ENCODE measurements around the gene RAB34. TPM values are rescaled to one million over a fixed set of nuclear protein-coding genes. Genes with fewer than 3 reads are reported as not detected.

RAB34 gene
- total RNA-seq, 1 experiment from 2014 or later, result 161 TPM

DNA sequence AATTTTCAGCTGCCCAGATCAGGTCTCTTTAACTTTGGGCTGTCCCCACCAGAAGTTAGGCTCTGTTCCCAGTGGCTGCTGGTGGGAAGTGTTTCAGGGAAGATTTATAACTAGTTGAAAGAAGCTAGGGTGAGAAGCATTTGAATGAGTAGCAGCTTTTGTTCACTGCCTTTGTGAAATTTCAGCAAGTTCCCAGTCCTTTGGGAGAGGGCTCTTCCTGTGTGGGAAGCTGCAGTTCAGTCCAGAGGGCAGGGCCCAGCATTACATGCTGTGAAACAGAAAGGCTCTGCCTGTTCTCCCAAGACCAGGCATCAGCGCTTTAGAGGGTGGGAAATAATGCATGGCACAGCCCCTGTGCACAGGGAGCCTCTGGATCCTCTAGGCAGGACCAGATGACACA is 23.8 kb downstream of the RAB34 start:
- Histone ChIP-seq H3K36me3 (ENCODE audit: low read depth) (peaks cover 24% of the 10 kb centered on the region), H3K4me3 (no peak overlapping the region), H3K27ac (no peak overlapping the region), H3K4me1 (replicated peaks; ENCODE audit: insufficient read depth) (no peaks in the 10 kb centered on the region), H3K4me2 (no peak overlapping the region), H3F3A (ENCODE audit: insufficient read depth, low read depth) (0 out of 2 replicates have a peak, but pooled peaks cover 3% of the 10 kb centered on the region), H3K9me2 (ENCODE audit: insufficient read depth) (no peaks in the 10 kb centered on the region), H3K79me2 (ENCODE audit: low read depth) (no peaks in the 10 kb centered on the region), H3K27me3 (ENCODE audit: insufficient read depth, low read depth) (no peaks in the 10 kb centered on the region), H3K9me3 (ENCODE audit: insufficient read depth, low read depth) (no peaks in the 10 kb centered on the region), H2AFZ (no peak overlapping the region), H4K20me1 (ENCODE audit: insufficient read depth) (no peaks in the 10 kb centered on the region)
- POLR2A ChIA-PET (ENCODE audit: unreplicated experiment), result no interaction called here
- intact Hi-C loops (cut with micrococcal nuclease; ENCODE audit: unreplicated experiment), result no loop called here
- CTCF ChIA-PET, result no interaction called here
- no peak for DNase-seq
- no peak for TF ChIP-seq EZH2 (IDR thresholded peaks at IDR 0.05; ENCODE audit: low read depth)
- TF ChIP-seq, protein P1, sequence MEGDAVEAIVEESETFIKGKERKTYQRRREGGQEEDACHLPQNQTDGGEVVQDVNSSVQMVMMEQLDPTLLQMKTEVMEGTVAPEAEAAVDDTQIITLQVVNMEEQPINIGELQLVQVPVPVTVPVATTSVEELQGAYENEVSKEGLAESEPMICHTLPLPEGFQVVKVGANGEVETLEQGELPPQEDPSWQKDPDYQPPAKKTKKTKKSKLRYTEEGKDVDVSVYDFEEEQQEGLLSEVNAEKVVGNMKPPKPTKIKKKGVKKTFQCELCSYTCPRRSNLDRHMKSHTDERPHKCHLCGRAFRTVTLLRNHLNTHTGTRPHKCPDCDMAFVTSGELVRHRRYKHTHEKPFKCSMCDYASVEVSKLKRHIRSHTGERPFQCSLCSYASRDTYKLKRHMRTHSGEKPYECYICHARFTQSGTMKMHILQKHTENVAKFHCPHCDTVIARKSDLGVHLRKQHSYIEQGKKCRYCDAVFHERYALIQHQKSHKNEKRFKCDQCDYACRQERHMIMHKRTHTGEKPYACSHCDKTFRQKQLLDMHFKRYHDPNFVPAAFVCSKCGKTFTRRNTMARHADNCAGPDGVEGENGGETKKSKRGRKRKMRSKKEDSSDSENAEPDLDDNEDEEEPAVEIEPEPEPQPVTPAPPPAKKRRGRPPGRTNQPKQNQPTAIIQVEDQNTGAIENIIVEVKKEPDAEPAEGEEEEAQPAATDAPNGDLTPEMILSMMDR (conservative IDR thresholded peaks at IDR 0.05), result no peak
- BruUV-seq (replicated peaks), result no TSS peak

DNA sequence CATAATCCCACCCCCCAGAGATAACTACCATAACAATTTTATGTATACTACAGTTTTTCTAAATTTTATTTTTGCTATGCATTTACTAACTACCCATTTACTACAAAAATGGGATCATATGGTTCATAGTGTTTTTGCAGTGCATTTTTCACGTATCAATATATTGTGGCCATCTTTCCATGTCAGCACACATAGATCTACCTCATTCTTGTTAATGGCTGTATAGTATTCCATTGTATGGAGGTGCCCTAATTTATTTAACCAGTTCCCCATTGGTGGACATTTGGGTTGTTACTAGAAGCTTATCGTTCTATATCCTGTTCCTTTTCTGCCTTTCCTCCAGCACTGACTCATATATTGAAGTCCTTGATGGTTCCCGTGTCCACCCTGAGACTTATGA is 28.7 kb downstream of the RAB34 start:
- DNase-seq, result no peak
- POLR2A ChIA-PET (ENCODE audit: unreplicated experiment), result no interaction called here
- H3K9me3 ChIP-seq (ENCODE audit: insufficient read depth, low read depth), result no peaks in the 10 kb centered on the region
- no peaks in the 10 kb centered on the region for H3K4me1 ChIP-seq (replicated peaks; ENCODE audit: insufficient read depth)
- H3K4me3 ChIP-seq, result no peak overlapping the region
- no TSS peak for BruUV-seq (replicated peaks)
- H3F3A ChIP-seq (ENCODE audit: insufficient read depth, low read depth), result no peaks in the 10 kb centered on the region; the same call in 1 of the 2 replicates
- H3K9me2 ChIP-seq (ENCODE audit: insufficient read depth), result no peaks in the 10 kb centered on the region
- H3K27me3 ChIP-seq (ENCODE audit: insufficient read depth, low read depth), result no peaks in the 10 kb centered on the region
- H4K20me1 ChIP-seq (ENCODE audit: insufficient read depth), result no peaks in the 10 kb centered on the region; the same call in 1 of the 2 replicates
- no peak overlapping the region for H2AFZ ChIP-seq
- intact Hi-C loops (cut with micrococcal nuclease; ENCODE audit: unreplicated experiment), result no loop called here
- H3K27ac ChIP-seq, result no peak overlapping the region
- no peak for TF ChIP-seq EZH2 (IDR thresholded peaks at IDR 0.05; ENCODE audit: low read depth)
- TF ChIP-seq, protein P1 (conservative IDR thresholded peaks at IDR 0.05), result no peak
- H3K36me3 ChIP-seq (ENCODE audit: low read depth), result peaks cover 46% of the 10 kb centered on the region
- CTCF ChIA-PET, result interaction anchor here (0.6 kb wide), 1 partner anchor 48 kb away, joined by 3 read pairs; no protein-coding TSS in a partner anchor
- no peak overlapping the region for H3K4me2 ChIP-seq
- H3K79me2 ChIP-seq (ENCODE audit: low read depth), result no peaks in the 10 kb centered on the region

DNA sequence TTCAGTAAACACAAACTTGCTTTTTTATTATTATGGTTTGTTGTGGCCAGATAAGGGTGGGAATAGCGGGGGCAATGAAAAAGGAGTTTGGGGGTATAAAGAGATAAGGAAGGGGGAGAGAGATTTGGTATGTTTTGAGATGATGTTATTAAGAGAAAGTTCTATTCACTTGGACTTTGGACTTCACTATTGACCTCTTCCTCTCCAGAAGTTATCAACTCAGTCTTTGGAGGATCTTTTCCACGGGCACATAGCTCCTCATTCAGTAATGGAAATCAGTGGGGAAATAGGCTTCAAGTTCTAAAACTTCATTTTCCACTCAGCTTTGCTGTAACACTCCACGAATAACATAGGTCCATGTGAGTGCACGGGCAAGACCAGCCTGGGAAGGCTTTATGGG is 29.2 kb downstream of the RAB34 start:
- H3K27me3 ChIP-seq (ENCODE audit: insufficient read depth, low read depth), result no peaks in the 10 kb centered on the region
- no peak for DNase-seq
- H4K20me1 ChIP-seq (ENCODE audit: insufficient read depth), result no peaks in the 10 kb centered on the region; the same call in 1 of the 2 replicates
- intact Hi-C loops (cut with micrococcal nuclease; ENCODE audit: unreplicated experiment), result no loop called here
- no peaks in the 10 kb centered on the region; the same call in 1 of the 2 replicates for H3F3A ChIP-seq (ENCODE audit: insufficient read depth, low read depth)
- peaks cover 46% of the 10 kb centered on the region for H3K36me3 ChIP-seq (ENCODE audit: low read depth)
- CTCF ChIA-PET, result interaction anchor here (0.6 kb wide), 1 partner anchor 47 kb away, joined by 3 read pairs; no protein-coding TSS in a partner anchor
- no peak overlapping the region for H3K4me3 ChIP-seq
- H3K9me2 ChIP-seq (ENCODE audit: insufficient read depth), result no peaks in the 10 kb centered on the region
- H2AFZ ChIP-seq, result no peak overlapping the region
- H3K4me2 ChIP-seq, result no peak overlapping the region
- no peak overlapping the region for H3K27ac ChIP-seq
- H3K79me2 ChIP-seq (ENCODE audit: low read depth), result no peaks in the 10 kb centered on the region
- BruUV-seq (replicated peaks), result no TSS peak
- H3K9me3 ChIP-seq (ENCODE audit: insufficient read depth, low read depth), result no peaks in the 10 kb centered on the region
- no peak for TF ChIP-seq EZH2 (IDR thresholded peaks at IDR 0.05; ENCODE audit: low read depth)
- TF ChIP-seq, protein P1 (conservative IDR thresholded peaks at IDR 0.05), result no peak
- POLR2A ChIA-PET (ENCODE audit: unreplicated experiment), result interaction anchor here (0.6 kb wide), 1 partner anchor 1150 kb away, joined by 3 read pairs; no protein-coding TSS in a partner anchor
- no peaks in the 10 kb centered on the region for H3K4me1 ChIP-seq (replicated peaks; ENCODE audit: insufficient read depth)
